Measurements from ENCODE around the gene SLC8B1. TPM values are rescaled to one million over a fixed set of nuclear protein-coding genes. Genes with fewer than 3 reads are reported as not detected.

The SLC8B1 gene
- total and polyA plus RNA-seq, 2 of the 4 experiments (the other 2 are of a cell fraction), result 4.1 to 10.2 TPM

DNA sequence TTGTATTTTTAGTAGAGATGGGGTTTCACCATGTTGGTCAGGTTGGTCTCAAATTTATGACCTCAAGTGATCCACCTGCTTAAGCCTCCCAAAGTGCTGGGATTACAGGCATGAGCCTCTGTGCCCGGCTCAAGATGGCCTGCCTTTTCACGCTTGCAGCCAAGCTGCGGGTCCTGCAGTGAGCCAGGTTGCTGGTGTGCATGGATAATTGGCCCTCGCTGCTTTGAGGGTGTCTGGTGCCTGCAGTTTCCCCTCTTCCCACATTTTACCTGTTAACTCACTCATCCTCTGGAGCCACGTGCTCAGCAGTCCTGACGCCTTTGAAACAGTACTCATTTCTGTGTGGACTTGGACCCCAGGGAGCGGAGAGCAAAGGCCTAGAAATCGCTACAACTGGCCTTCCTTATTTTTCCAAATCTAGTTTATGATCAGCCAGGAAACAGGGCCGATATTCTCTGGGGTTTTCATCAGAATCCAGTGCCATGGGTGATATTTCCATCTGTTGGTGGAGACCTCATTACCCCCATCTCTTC, 71.4 kb downstream of the SLC8B1 start:
- Histone ChIP-seq H3K9me3 (ENCODE audit: control insufficient read depth, insufficient read depth, low read length) (no peaks in the 10 kb centered on the region), H4K5ac (ENCODE audit: low read depth, low read length) (no peak overlapping the region), H3K4me1 (ENCODE audit: control insufficient read depth, insufficient read depth, low read length) (peaks cover 2% of the 10 kb centered on the region; the same call in 1 of the 2 replicates), H4K20me1 (ENCODE audit: insufficient read depth, low read length) (no peaks in the 10 kb centered on the region), H3K18ac (ENCODE audit: low read depth, low read length) (no peak overlapping the region), H2BK20ac (ENCODE audit: low read depth, low read length) (no peak overlapping the region), H2AFZ (replicated peaks; ENCODE audit: low read length, poor library complexity) (no peak overlapping the region), H3K56ac (ENCODE audit: extremely low read depth, insufficient read depth, low read length) (no peak overlapping the region), H3K4ac (ENCODE audit: low read depth, low read length) (no peak overlapping the region), H3K4me3 (ENCODE audit: insufficient read depth, low read depth, low read length) (no peak overlapping the region), H3K4me2 (ENCODE audit: low read depth, low read length) (no peak overlapping the region), H4K8ac (ENCODE audit: low read depth in 2 of 2, low read length in 2 of 2) (no peak overlapping the region), H3K27me3 (ENCODE audit: control insufficient read depth, insufficient read depth, low read length) (no peaks in the 10 kb centered on the region), H3K27ac (ENCODE audit: insufficient read depth, low read length) (no peak overlapping the region), H3K23ac (ENCODE audit: low read depth, low read length) (no peak overlapping the region), H3K79me1 (ENCODE audit: low read depth in 1 of 2, low read length in 2 of 2) (no peaks in the 10 kb centered on the region), H4K91ac (ENCODE audit: insufficient read depth, low read depth, low read length) (no peak overlapping the region), H3K14ac (replicated peaks; ENCODE audit: low read depth, low read length) (no peak overlapping the region), H3K9me1 (ENCODE audit: insufficient read depth, low read length) (no peaks in the 10 kb centered on the region; the same call in 1 of the 2 replicates), H2AK5ac (ENCODE audit: low read depth, low read length) (no peak overlapping the region), H2BK15ac (ENCODE audit: low read depth, low read length) (no peak overlapping the region), H3K9ac (ENCODE audit: low read depth, low read length) (no peak overlapping the region), H2BK5ac (ENCODE audit: low read depth, low read length, poor library complexity, severe bottlenecking) (no peak overlapping the region), H3K36me3 (ENCODE audit: control insufficient read depth, insufficient read depth, low read length) (peaks cover 9% of the 10 kb centered on the region; the same call in 1 of the 2 replicates), H2AK9ac (replicated peaks; ENCODE audit: low read depth, low read length, poor library complexity) (no peak overlapping the region), H2BK120ac (ENCODE audit: low read depth, low read length) (no peak overlapping the region)
- TF ChIP-seq BHLHE40 (IDR thresholded peaks at IDR 0.05; ENCODE audit: low read depth, low read length), result no peak
- TF ChIP-seq MAFK (IDR thresholded peaks at IDR 0.05; ENCODE audit: low read depth, low read length), result no peak
- TF ChIP-seq NFE2L2 (IDR thresholded peaks at IDR 0.05; ENCODE audit: low read depth, low read length), result no peak
- TF ChIP-seq MAZ (IDR thresholded peaks at IDR 0.05; ENCODE audit: borderline replicate concordance, low read depth, low read length), result no peak
- no peak for TF ChIP-seq RFX5 (IDR thresholded peaks at IDR 0.05; ENCODE audit: low read depth, low read length)
- TF ChIP-seq CEBPB (IDR thresholded peaks at IDR 0.05; ENCODE audit: low read depth, low read length), result no peak
- no peak for TF ChIP-seq CHD1 (IDR thresholded peaks at IDR 0.05; ENCODE audit: low read depth, low read length)
- no peak for TF ChIP-seq RAD21 (IDR thresholded peaks at IDR 0.05; ENCODE audit: low read length)
- no peak for TF ChIP-seq MXI1 (IDR thresholded peaks at IDR 0.05; ENCODE audit: borderline replicate concordance, low read depth, low read length)
- in situ Hi-C loops (cut with MboI; ENCODE audit: low sequenced_read_pairs) (no loop called here), dilution Hi-C loops (cut with HindIII; ENCODE audit: low sequenced_read_pairs, unreplicated experiment) (no loop called here), intact Hi-C loops (cut with micrococcal nuclease) (no loop called here)
- CTCF ChIA-PET, result no interaction called here
- no TSS peak for BruUV-seq (replicated peaks)
- WGBS, 2 experiments (ENCODE audit: extremely low coverage in 2 of 2, insufficient read length in 1 of 2), result 97% methylated on average over 5 of the region's 9 CpGs; no CpG with 5 or more reads in 1 of the 2 experiments
- ATAC-seq (ENCODE audit: low read depth), result no peak
- DNase-seq, result no peak
- POLR2A ChIA-PET (ENCODE audit: unreplicated experiment), result no interaction called here

All from IMR-90 (cell line).